Large intestine (tissue), 3 donors: ENCODE measurements around the gene OR2V2. TPM values are rescaled to one million over a fixed set of nuclear protein-coding genes. Genes with fewer than 3 reads are reported as not detected.
"Not testable (repeated sequence)": the region's sequence is repeated elsewhere in the genome, so short reads cannot be mapped to it uniquely, and the experiment has no call there.

ENCODE experiments used
- DNase-seq, 2 donors: peaks; one replicate each; pipeline versions ENCODE4 v3.0.0 to v3.0.0-alpha.2; 2013
- H3K27ac ChIP-seq: one replicate; pipeline ENCODE4 v1.5.1; 2013; ENCODE audit warnings: low read length
- H3K27me3 ChIP-seq: 2 replicates; pipeline ENCODE4 v1.6.1; 2013; ENCODE audit warnings: low read length; ENCODE audit not compliant: control insufficient read depth, insufficient read depth
- H3K36me3 ChIP-seq: 2 replicates; pipeline ENCODE4 v1.6.1; 2013; ENCODE audit warnings: low read length; ENCODE audit not compliant: control insufficient read depth, insufficient read depth
- H3K4me1 ChIP-seq: one replicate; pipeline ENCODE4 v1.6.1; 2013; ENCODE audit warnings: low read length; ENCODE audit not compliant: control insufficient read depth, insufficient read depth
- H3K4me3 ChIP-seq: one replicate; pipeline ENCODE4 v1.5.1; 2013; ENCODE audit warnings: low read length
- H3K9me3 ChIP-seq: one replicate; pipeline ENCODE4 v1.6.1; 2013; ENCODE audit warnings: mild to moderate bottlenecking, low read depth, low read length, moderate library complexity; ENCODE audit not compliant: control insufficient read depth
- WGBS: methylation state at CpG from one replicate; pipeline ENCODE4 v1.1.5; 2013; ENCODE audit warnings: low lambda C conversion rate; ENCODE audit not compliant: insufficient coverage; 5-methylcytosine and 5-hydroxymethylcytosine counted together
- polyA plus RNA-seq: library from polyadenylated mRNA; unstranded; fragments of 120-200 nt; gene quantifications from one replicate; pipeline ENCODE4 v1.2.1, GENCODE V29; 2013

The OR2V2 gene
- polyA plus RNA-seq, 1 donor, result not detected

- not testable (repeated sequence) for DNase-seq, H3K27ac ChIP-seq, H3K9me3 ChIP-seq, H3K4me3 ChIP-seq, H3K4me1 ChIP-seq, H3K36me3 ChIP-seq
- no CpG with 5 or more reads among the region's 20 CpGs for WGBS
- H3K27me3 ChIP-seq, result peaks cover 64% of the 10 kb centered on the region
Observed at GRCh38 chr5:181104606-181105390, 42.6 kb upstream of the OR2V2 start.

GRCh38 chr5:181105391-181106025 is 41.9 kb upstream of the OR2V2 start:
- Histone ChIP-seq H3K27ac (no peak overlapping the region), H3K36me3 (no peaks in the 10 kb centered on the region), H3K27me3 (peaks cover 60% of the 10 kb centered on the region), H3K4me3 (no peak overlapping the region), H3K9me3 (no peaks in the 10 kb centered on the region), H3K4me1 (no peaks in the 10 kb centered on the region)
- DNase-seq, result no peak
- 73% methylated on average over 3 of the region's 7 CpGs for WGBS

DNA sequence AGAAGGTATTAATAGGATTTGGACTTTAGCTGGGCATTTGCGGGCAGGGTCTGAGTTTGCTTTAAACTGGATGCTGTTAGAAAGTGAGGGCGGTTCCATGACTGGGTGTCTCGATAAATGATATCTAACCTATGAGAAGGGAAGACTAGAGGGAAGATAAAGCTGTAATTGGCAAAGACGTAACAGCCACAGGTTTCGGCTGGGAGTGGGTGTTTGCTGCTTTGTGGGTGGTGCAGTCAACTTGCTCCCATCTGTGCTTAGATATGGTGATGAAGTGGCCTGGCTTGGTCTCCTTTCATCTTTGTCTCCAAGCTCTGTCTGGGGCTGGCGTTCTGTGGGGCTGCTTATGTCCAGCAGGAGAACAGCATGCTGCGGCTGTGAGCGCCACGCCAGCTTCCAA is 39.7 kb upstream of the OR2V2 start:
- peaks cover 75% of the 10 kb centered on the region for H3K27me3 ChIP-seq

GRCh38 chr5:181108578-181109165 is 38.7 kb upstream of the OR2V2 start:
- Histone ChIP-seq H3K36me3 (no peaks in the 10 kb centered on the region), H3K4me1 (no peaks in the 10 kb centered on the region), H3K27ac (no peak overlapping the region), H3K27me3 (peaks cover 79% of the 10 kb centered on the region), H3K9me3 (no peaks in the 10 kb centered on the region), H3K4me3 (no peak overlapping the region)
- DNase-seq, result no peak
- no CpG with 5 or more reads among the region's 14 CpGs for WGBS

More for the DNA sequence above, 39.7 kb upstream of the OR2V2 start:
- Histone ChIP-seq H3K36me3 (no peaks in the 10 kb centered on the region), H3K27ac (no peak overlapping the region), H3K4me3 (no peak overlapping the region), H3K9me3 (no peaks in the 10 kb centered on the region), H3K4me1 (no peaks in the 10 kb centered on the region)
- DNase-seq, result no peak
- no CpG with 5 or more reads among the region's 9 CpGs for WGBS

DNA sequence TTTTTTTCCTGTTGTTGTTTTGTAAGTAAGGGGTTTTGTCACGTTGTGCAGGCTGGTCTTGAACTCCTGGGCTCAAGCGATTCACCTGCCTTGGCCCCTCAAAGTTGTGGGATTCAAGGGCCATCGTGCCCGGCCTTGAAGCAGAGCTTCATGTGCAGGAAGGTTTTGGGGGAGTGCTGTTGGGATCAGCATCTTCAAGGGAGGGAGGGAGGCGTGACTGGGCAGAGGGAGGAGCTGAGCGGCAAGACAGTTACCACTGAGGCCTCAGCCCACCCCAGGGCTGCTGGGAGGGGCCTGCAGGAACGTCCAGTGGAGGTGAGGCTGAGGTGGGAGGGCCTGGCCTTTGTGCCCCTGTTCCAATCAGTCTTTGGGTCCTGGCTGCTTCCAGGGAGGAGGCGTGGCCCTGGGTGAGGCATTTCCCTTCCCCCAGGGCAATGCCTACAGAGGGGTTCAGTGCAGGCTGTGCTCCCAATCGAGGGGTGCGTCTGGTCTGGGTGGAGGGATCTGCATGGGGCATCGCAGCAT is 37.8 kb upstream of the OR2V2 start:
- H3K36me3 ChIP-seq, result no peaks in the 10 kb centered on the region
- DNase-seq, result no peak
- peaks cover 82% of the 10 kb centered on the region for H3K27me3 ChIP-seq
- peaks cover 4% of the 10 kb centered on the region for H3K9me3 ChIP-seq
- no CpG with 5 or more reads among the region's 11 CpGs for WGBS
- no peak overlapping the region for H3K4me3 ChIP-seq
- H3K4me1 ChIP-seq, result no peaks in the 10 kb centered on the region
- H3K27ac ChIP-seq, result no peak overlapping the region

DNA sequence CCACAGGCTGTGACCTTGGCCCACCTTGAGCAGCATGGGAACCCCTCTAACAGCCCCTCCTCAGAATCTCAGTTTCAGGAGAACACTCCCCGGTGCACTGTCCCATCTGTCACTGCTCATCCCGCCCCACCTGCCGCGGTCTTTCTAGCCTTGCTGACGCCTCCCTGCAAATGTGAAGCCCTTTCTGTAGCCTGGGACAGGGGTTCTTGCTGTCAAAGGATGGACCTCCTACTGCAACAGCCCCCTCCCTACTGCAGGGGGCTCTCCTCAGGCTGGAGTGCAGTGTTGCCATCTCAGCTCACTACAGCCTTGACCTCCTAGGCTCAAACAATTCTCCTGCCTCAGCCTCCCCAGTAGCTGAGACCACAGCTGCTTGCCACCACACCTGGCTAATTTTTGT is 36.4 kb upstream of the OR2V2 start:
- WGBS, result no CpG with 5 or more reads among the region's 5 CpGs
- H3K4me1 ChIP-seq, result no peaks in the 10 kb centered on the region

DNA sequence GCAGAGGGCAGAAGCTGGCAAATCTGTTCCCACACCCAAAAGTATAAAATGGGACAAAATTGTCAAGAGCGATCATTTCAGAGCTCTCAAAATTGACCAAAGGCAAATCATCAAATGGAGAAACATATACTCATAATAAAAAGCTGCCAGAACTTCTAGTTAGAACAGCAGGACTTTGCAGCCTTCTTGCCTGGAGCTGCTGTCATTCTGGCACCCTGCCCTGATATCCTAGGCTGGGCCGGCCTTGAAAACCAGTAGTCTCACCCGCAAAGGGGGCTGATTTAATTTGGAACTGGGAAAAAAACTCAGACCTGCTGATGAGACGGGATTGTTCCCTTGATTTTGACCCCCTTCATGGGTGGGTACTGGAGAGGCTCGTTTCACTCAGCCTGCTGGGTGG is 34.9 kb upstream of the OR2V2 start:
- no peaks in the 10 kb centered on the region for H3K36me3 ChIP-seq
- 86% methylated on average over 1 of the region's 5 CpGs for WGBS
- H3K9me3 ChIP-seq, result peaks cover 6% of the 10 kb centered on the region
- no peak for DNase-seq
- H3K4me1 ChIP-seq, result no peaks in the 10 kb centered on the region
- no peak overlapping the region for H3K4me3 ChIP-seq
- H3K27me3 ChIP-seq, result peaks cover 76% of the 10 kb centered on the region
- no peak overlapping the region for H3K27ac ChIP-seq

More for the DNA sequence above, 36.4 kb upstream of the OR2V2 start:
- Histone ChIP-seq H3K27ac (no peak overlapping the region), H3K9me3 (peaks cover 6% of the 10 kb centered on the region), H3K27me3 (peaks cover 80% of the 10 kb centered on the region), H3K4me3 (no peak overlapping the region), H3K36me3 (no peaks in the 10 kb centered on the region)
- DNase-seq, result no peak

GRCh38 chr5:181113572-181113971 is 33.8 kb upstream of the OR2V2 start:
- H3K9me3 ChIP-seq, H3K36me3 ChIP-seq, H3K4me1 ChIP-seq, H3K27ac ChIP-seq, H3K4me3 ChIP-seq, DNase-seq: not testable (repeated sequence)
- no CpG with 5 or more reads among the region's 13 CpGs for WGBS
- H3K27me3 ChIP-seq, result peaks cover 73% of the 10 kb centered on the region

DNA sequence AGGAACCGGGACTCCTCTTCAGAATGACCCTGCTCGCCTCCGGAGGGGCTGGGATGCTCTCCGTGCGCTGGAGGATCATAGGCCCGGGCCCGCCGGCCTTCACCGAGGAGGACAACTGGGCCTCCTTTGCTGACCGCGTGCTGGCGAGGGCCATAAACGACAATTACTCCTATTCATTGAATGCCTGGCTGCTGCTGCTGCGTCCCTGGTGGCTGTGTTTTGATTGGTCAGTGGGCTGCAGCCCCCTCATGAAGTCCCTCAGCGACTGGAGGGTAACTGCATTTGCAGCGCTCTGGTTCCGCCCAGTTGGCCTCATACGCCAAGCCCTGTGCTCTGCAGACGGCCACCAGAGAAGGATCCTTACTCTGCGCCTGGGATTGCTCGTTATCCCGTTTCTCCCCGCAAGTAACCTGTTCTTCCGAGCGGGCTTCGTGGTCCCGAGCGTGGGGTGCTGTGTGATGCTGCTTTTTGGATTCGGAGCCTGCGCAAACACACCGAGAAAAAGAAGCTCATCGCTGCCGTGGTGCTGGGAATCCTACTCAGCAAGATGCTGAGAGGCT is 33.0 kb upstream of the OR2V2 start:
- H3K36me3 ChIP-seq, result no peaks in the 10 kb centered on the region
- H3K9me3 ChIP-seq, result peaks cover 6% of the 10 kb centered on the region
- H3K4me1 ChIP-seq, result no peaks in the 10 kb centered on the region
- WGBS, result no CpG with 5 or more reads among the region's 33 CpGs
- no peak for DNase-seq
- H3K4me3 ChIP-seq, result no peak overlapping the region
- peaks cover 73% of the 10 kb centered on the region for H3K27me3 ChIP-seq
- no peak overlapping the region for H3K27ac ChIP-seq
